Nephron progenitor cell (in vitro differentiated cells): ENCODE measurements around the gene TMEM145.
A peak's percentile ranks its signal among the peaks of the same experiment; 100 is the strongest.
"Not testable (repeated sequence)": the region's sequence is repeated elsewhere in the genome, so short reads cannot be mapped to it uniquely, and the experiment has no call there.

Experiments
- DNase-seq: peaks from one replicate; pipeline ENCODE4 v3.0.0; 2021
- H3K27ac Mint-ChIP-seq: 2 replicates; pipeline ENCODE4 v1.8.0; 2021; ENCODE audit warnings: mild to moderate bottlenecking, moderate library complexity, mixed read lengths
- H3K27me3 Mint-ChIP-seq: 2 replicates; pipeline ENCODE4 v1.8.0; 2021; ENCODE audit warnings: mild to moderate bottlenecking, low read depth, mixed read lengths; ENCODE audit not compliant: poor library complexity
- H3K36me3 Mint-ChIP-seq: 2 replicates; pipeline ENCODE4 v1.8.0; 2021; ENCODE audit warnings: low read depth, mixed read lengths
- H3K4me1 Mint-ChIP-seq: 2 replicates; pipeline ENCODE4 v1.8.0; 2021; ENCODE audit warnings: mixed read lengths
- H3K4me3 Mint-ChIP-seq: 2 replicates; pipeline ENCODE4 v1.8.0; 2021; ENCODE audit warnings: mild to moderate bottlenecking, moderate library complexity, mixed read lengths
- H3K9me3 Mint-ChIP-seq: 2 replicates; pipeline ENCODE4 v1.8.0; 2021; ENCODE audit warnings: mild to moderate bottlenecking, moderate library complexity, mixed read lengths
- TF ChIP-seq, protein P1 (sequence below): fragments of 200-600 bp; sonication (generic); IDR thresholded peaks from 2 replicates; pipeline ENCODE4 v1.5.0; 2021; ENCODE audit warnings: antibody characterized with exemption

TMEM145 gene

DNA sequence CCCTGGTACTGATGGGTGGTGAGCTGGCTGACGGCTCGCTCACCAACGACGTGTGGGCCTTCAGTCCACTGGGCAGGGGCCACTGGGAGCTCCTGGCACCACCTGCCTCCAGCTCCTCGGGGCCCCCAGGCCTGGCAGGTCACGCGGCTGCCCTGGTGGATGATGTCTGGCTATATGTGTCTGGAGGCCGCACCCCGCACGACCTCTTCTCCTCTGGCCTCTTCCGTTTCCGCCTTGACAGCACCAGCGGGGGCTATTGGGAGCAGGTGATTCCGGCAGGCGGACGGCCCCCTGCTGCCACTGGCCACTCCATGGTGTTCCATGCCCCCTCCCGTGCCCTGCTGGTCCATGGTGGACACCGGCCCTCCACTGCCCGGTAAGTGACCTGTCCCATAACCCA, 22.9 kb downstream of the TMEM145 start:
- DNase-seq: no peak
- no peaks in the 10 kb centered on the region for H3K27me3 Mint-ChIP-seq
- no peak overlapping the region for H3K4me3 Mint-ChIP-seq
- peaks cover 18% of the 10 kb centered on the region for H3K36me3 Mint-ChIP-seq
- no peaks in the 10 kb centered on the region for H3K4me1 Mint-ChIP-seq
- H3K27ac Mint-ChIP-seq: no peak overlapping the region
- TF ChIP-seq, protein P1, sequence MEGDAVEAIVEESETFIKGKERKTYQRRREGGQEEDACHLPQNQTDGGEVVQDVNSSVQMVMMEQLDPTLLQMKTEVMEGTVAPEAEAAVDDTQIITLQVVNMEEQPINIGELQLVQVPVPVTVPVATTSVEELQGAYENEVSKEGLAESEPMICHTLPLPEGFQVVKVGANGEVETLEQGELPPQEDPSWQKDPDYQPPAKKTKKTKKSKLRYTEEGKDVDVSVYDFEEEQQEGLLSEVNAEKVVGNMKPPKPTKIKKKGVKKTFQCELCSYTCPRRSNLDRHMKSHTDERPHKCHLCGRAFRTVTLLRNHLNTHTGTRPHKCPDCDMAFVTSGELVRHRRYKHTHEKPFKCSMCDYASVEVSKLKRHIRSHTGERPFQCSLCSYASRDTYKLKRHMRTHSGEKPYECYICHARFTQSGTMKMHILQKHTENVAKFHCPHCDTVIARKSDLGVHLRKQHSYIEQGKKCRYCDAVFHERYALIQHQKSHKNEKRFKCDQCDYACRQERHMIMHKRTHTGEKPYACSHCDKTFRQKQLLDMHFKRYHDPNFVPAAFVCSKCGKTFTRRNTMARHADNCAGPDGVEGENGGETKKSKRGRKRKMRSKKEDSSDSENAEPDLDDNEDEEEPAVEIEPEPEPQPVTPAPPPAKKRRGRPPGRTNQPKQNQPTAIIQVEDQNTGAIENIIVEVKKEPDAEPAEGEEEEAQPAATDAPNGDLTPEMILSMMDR: no peak
- H3K9me3 Mint-ChIP-seq: no peaks in the 10 kb centered on the region

DNA sequence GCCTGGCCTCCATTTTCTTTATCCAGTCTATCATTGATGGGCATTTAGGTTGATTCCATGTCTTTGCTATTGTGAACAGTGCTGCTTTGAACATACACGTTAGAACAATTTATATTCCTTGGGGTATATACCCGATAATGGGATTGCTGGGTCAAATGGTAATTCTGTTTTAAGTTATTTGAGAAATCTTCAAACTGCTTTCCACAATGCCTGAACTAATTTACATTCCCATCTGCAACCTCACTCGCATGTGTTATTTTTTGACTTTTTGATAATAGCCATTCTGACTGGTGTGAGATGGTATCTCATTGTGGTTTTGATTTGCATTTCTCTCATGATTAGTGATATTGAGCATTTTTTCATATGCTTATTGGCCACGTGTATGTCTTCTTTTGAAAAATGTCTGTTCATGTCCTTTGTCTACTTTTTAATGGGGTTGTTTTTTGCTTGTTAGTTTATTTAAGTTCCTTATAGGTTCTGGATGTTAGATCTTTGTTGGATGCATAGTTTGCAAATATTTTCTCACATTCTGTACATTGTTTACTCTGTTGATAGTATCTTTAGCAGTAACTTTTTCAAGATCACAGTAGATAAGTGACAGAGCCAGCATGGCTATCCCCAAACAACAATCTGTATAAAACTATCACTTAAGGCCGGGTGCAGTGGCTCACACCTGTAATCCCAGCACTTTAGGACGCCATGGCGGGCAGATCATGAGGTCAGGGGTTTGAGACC, 26.2 kb downstream of the TMEM145 start:
- not testable (repeated sequence) for DNase-seq, H3K27me3 Mint-ChIP-seq, H3K27ac Mint-ChIP-seq, H3K4me1 Mint-ChIP-seq, H3K4me3 Mint-ChIP-seq, H3K9me3 Mint-ChIP-seq
- H3K36me3 Mint-ChIP-seq: peaks cover 31% of the 10 kb centered on the region

DNA sequence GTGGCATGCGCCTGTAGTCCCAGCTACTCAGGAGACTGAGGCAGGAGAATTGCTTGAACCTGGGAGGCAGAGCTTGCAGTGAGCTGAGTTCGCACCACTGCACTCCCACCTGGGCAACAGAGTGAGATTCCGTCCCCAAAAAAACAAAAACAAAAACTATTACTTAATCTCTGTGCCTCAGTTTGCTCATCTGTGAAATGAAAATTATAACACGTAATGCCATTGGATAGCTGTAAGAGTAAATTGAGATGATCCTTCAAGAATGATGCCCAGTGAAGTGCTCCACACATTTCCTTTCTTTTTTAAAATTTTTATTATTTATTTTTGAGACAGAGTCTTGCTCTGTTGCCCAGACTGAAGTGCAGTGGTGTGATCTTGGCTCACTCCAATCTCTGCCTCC, 26.8 kb downstream of the TMEM145 start:
- H3K36me3 Mint-ChIP-seq: peaks cover 35% of the 10 kb centered on the region

DNA sequence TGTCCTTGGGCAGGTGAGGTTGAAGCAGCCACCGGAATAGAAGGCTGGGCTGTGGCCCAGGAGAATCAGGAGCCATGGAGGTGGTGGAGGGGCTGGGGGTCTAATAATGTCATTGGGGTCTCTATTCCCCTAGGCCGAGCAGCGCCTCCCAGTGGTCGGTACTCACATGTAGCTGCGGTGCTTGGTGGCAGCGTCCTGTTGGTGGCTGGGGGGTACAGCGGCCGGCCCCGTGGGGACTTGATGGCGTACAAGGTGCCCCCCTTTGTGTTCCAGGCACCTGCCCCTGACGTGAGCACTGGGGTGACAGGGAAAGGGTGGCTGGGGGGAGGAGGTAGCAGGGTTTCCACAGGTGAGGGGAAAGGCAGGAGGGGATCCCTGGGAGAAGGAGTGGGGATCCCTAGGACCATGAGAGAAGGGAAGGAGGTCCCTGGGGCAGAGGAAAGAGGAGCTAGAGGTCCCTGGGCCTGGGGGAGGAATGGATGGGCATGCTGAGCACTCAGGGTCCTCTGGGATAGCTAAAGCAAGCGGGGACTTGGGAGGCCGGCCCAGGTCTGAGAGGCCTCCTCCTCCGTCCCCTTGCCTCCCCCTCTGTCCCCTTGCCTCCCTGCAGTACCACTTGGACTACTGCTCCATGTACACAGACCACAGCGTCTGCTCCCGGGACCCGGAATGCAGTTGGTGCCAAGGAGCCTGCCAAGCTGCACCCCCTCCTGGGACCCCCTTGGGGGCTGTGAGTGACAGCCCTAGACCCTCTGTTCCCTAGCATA, 30.4 kb downstream of the TMEM145 start:
- no peaks in the 10 kb centered on the region for H3K9me3 Mint-ChIP-seq
- no peaks in the 10 kb centered on the region for H3K4me1 Mint-ChIP-seq
- no peaks in the 10 kb centered on the region for H3K27me3 Mint-ChIP-seq
- H3K27ac Mint-ChIP-seq: peak overlapping the region; percentile 58
- no peak overlapping the region for H3K4me3 Mint-ChIP-seq
- peaks cover 46% of the 10 kb centered on the region for H3K36me3 Mint-ChIP-seq
- TF ChIP-seq, protein P1: no peak
- peak; percentile 26 for DNase-seq

More for the DNA sequence above, 26.8 kb downstream of the TMEM145 start:
- H3K4me3 Mint-ChIP-seq, H3K9me3 Mint-ChIP-seq, H3K27ac Mint-ChIP-seq, H3K4me1 Mint-ChIP-seq, DNase-seq, H3K27me3 Mint-ChIP-seq: not testable (repeated sequence)

DNA sequence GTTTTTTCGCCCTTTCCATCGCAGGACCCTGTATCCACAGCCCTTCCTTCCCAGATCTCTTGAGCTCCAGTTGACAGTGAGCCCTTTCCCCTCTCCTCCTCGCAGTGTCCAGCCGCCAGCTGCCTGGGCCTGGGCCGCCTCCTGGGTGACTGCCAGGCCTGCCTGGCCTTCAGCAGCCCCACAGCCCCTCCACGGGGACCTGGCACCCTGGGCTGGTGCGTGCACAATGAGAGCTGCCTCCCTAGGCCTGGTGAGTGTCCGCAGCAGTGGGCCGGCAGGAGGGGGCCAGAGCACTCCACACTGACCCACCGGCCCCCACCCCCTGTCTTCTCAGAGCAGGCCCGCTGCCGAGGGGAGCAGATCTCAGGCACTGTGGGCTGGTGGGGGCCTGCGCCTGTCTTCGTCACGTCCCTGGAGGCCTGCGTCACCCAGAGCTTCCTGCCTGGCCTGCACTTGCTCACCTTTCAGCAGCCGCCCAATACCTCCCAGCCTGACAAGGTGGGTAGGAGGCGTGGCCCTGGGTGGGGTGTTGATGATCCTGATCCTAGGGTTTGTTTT, 31.3 kb downstream of the TMEM145 start:
- Mint-ChIP-seq H3K27ac (peak overlapping the region; percentile 90), H3K27me3 (no peaks in the 10 kb centered on the region), H3K4me1 (no peaks in the 10 kb centered on the region), H3K36me3 (peaks cover 38% of the 10 kb centered on the region), H3K4me3 (no peak overlapping the region), H3K9me3 (no peaks in the 10 kb centered on the region)
- no peak for DNase-seq
- TF ChIP-seq, protein P1: no peak

DNA sequence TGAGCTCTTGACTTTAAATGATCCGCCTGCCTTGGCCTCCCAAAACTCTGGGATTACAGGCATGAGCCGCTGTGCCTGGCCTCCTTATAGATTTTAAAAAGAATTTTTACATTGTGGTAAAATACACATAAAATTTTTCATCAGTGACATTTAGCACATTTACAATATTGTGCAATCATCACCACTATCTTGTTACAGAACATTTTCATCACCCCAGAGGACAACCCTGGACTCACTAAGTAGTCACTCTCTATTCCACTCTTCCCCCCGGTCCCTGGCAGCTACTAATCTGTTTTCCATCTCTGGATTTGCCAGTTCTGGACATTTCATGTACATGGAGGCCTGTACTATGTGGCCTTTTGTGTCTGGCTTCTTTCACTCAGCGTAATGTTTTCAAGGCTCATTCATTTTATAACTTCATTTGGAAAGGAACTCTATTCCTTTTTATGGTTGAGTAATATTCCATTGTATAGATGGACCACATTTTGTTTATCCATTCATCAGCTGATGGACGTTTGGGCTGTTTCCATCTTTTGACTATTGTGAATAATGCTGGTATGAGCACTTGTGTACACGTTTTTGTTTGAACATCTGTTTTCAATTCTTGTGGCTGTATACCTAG, 32.2 kb downstream of the TMEM145 start:
- TF ChIP-seq, protein P1: no peak

More for the DNA sequence above, 32.2 kb downstream of the TMEM145 start:
- H3K4me1 Mint-ChIP-seq: no peaks in the 10 kb centered on the region
- no peaks in the 10 kb centered on the region for H3K9me3 Mint-ChIP-seq
- H3K4me3 Mint-ChIP-seq: no peak overlapping the region
- H3K27me3 Mint-ChIP-seq: no peaks in the 10 kb centered on the region
- no peak for DNase-seq
- H3K27ac Mint-ChIP-seq: peak overlapping the region; percentile 28
- H3K36me3 Mint-ChIP-seq: peaks cover 36% of the 10 kb centered on the region
